K562 (cell line): ENCODE results near the gene PPAN. TPM values are rescaled to one million over a fixed set of nuclear protein-coding genes. Genes with fewer than 3 reads are reported as not detected.

Experiments used
- ATAC-seq: fragments of 200-7000 bp; cut with Tn5 transposase; 3 replicates; pipeline ENCODE4 v1.9.1; 2020; ENCODE audit warnings: moderate library complexity
- BruUV-seq: library from RNA; stranded (reverse); fragments of 400-500 nt; replicated peaks from 2 replicates; lab custom pipeline; 2021; lab: Mats Ljungman, UMichigan
- CTCF ChIA-PET: fragments of 300-600 bp; formaldehyde crosslinking; extraction: SDS; loops from one replicate; lab custom pipeline; 2021; ENCODE audit warnings: low intra/inter-chr PET ratio; lab: Yijun Ruan, JAX
- POLR2A ChIA-PET: fragments of 300-600, 350-650 bp; sonication (Branson Sonifier 250); formaldehyde crosslinking; extraction: SDS; loops from one replicate; lab custom pipeline; 2021; ENCODE audit warnings: antibody characterized with exemption, inconsistent platforms; lab: Yijun Ruan, JAX
- DNase-seq, 4 experiments: peaks; one replicate each; pipeline versions ENCODE4 v3.0.0 to v3.0.0-alpha.2; 2011 to 2018; ENCODE audit warnings: low spot score in 3 of 4, mixed read lengths in 3 of 4; ENCODE audit errors: extremely low read depth in 1 of 4
- FAIRE-seq: peaks from 2 replicates; lab custom pipeline; 2011; peaks lifted over from hg19 to GRCh38; lab: Jason Lieb, UNC
- H2AFZ ChIP-seq: 2 replicates; pipeline ENCODE4 v1.6.0; 2011; ENCODE audit warnings: low read depth, low read length, control low read depth, inconsistent platforms
- H3K27ac ChIP-seq: fragments of 200-600 bp; 3 replicates; pipeline ENCODE4 v1.8.0; 2011; ENCODE audit warnings: low read depth, mild to moderate bottlenecking, control low read depth, inconsistent platforms, low read length, moderate library complexity, mixed read lengths; ENCODE audit errors: extremely low read depth
- H3K27me3 ChIP-seq, 2 experiments: fragments of 300-600 bp in 1 of 2; 2 replicates in 1 of 2; 3 replicates in 1 of 2; pipeline versions ENCODE4 v1.6.0 to v1.8.0; 2011; ENCODE audit warnings: inconsistent platforms in 2 of 2, low read length in 2 of 2, mild to moderate bottlenecking in 1 of 2, mixed read lengths in 1 of 2, moderate library complexity in 1 of 2; ENCODE audit not compliant: control insufficient read depth in 2 of 2, insufficient read depth in 2 of 2
- H3K36me3 ChIP-seq: fragments of 300-600 bp; 3 replicates; pipeline ENCODE4 v1.8.0; 2011; ENCODE audit warnings: mild to moderate bottlenecking, low read length, inconsistent platforms; ENCODE audit not compliant: control insufficient read depth, insufficient read depth
- H3K4me1 ChIP-seq, 2 experiments: fragments of 200-600 bp in 1 of 2; replicated peaks in 1 of 2; 2 replicates in 1 of 2; 3 replicates in 1 of 2; pipeline versions ENCODE4 v1.5.1 to v1.8.0; 2011; ENCODE audit warnings: inconsistent platforms in 2 of 2, low read length in 2 of 2, mild to moderate bottlenecking in 1 of 2, mixed read lengths in 1 of 2, moderate library complexity in 1 of 2; ENCODE audit not compliant: control insufficient read depth in 2 of 2, insufficient read depth in 2 of 2
- H3K4me2 ChIP-seq: 2 replicates; pipeline ENCODE4 v1.6.1; 2011; ENCODE audit warnings: low read length, control low read depth, inconsistent platforms, mixed read lengths; ENCODE audit not compliant: insufficient read depth
- H3K4me3 ChIP-seq: fragments of 200-600 bp; sonication (generic), shearing (Covaris generic); 2 replicates; pipeline ENCODE4 v1.5.1; 2016; ENCODE audit warnings: control low read depth, inconsistent platforms
- H3K79me2 ChIP-seq: fragments of 200-600 bp; 3 replicates; pipeline ENCODE4 v1.8.0; 2011; ENCODE audit warnings: low read length, inconsistent platforms; ENCODE audit not compliant: control insufficient read depth, insufficient read depth
- H3K9ac ChIP-seq, 2 experiments: 2 replicates each; pipeline versions ENCODE4 v1.6.0 to v1.6.1; 2011; ENCODE audit warnings: low read depth in 2 of 2, low read length in 2 of 2, control low read depth in 1 of 2, inconsistent platforms in 1 of 2, mild to moderate bottlenecking in 1 of 2, mixed read lengths in 1 of 2; ENCODE audit not compliant: insufficient read depth in 1 of 2
- H3K9me1 ChIP-seq: one replicate; pipeline ENCODE4 v1.6.0; 2011; ENCODE audit warnings: inconsistent platforms, mild to moderate bottlenecking, low read length, moderate library complexity; ENCODE audit not compliant: control insufficient read depth, insufficient read depth
- H3K9me3 ChIP-seq: replicated peaks from 2 replicates; pipeline ENCODE4 v1.5.1; 2011; ENCODE audit warnings: low read depth, low read length, inconsistent platforms; ENCODE audit not compliant: control insufficient read depth, insufficient read depth
- H4K20me1 ChIP-seq: replicated peaks from 2 replicates; pipeline ENCODE4 v1.6.1; 2011; ENCODE audit warnings: low read length, inconsistent platforms, mixed read lengths; ENCODE audit not compliant: control insufficient read depth, insufficient read depth
- BRF1 ChIP-seq: IDR thresholded peaks from 3 replicates; pipeline ENCODE4 v1.6.1; 2011; ENCODE audit warnings: borderline replicate concordance, mild to moderate bottlenecking; ENCODE audit not compliant: insufficient read length; ENCODE audit errors: extremely low read depth
- CBX5 ChIP-seq: IDR thresholded peaks from 2 replicates; pipeline ENCODE4 v1.6.1; 2014; ENCODE audit warnings: low read depth, borderline replicate concordance
- CEBPG ChIP-seq, 3 experiments: fragments of 200-800 bp in 1 of 3; sonication (Bioruptor generic) in 1 of 3; sonication (generic) in 1 of 3; formaldehyde crosslinking in 1 of 3; IDR thresholded peaks in 2 of 3; conservative IDR thresholded peaks in 1 of 3; 2 replicates each; pipeline versions ENCODE4 v1.6.1 to v1.8.0; 2016 to 2022; ENCODE audit warnings: missing compliant biosample characterization in 2 of 3, missing genetic modification characterization in 2 of 3, mild to moderate bottlenecking in 1 of 3, missing genetic modification reagents in 1 of 3
- EP300 ChIP-seq: IDR thresholded peaks from 2 replicates; pipeline ENCODE4 v1.6.1; 2012; ENCODE audit warnings: low read length, improper control_type of control experiment
- FOXA1 ChIP-seq: fragments of 450-650 bp; IDR thresholded peaks from 2 replicates; pipeline ENCODE4 v1.6.1; 2016; ENCODE audit warnings: mild to moderate bottlenecking, borderline replicate concordance
- HOXB6 ChIP-seq: fragments of 250-450 bp; sonication (Bioruptor Pico); IDR thresholded peaks from 2 replicates; pipeline ENCODE4 v1.5.1; 2022; ENCODE audit warnings: mild to moderate bottlenecking, borderline replicate concordance
- NR2C1 ChIP-seq, 2 experiments: fragments of 450-650 bp; IDR thresholded peaks; 2 replicates each; pipeline ENCODE4 v1.6.1; 2017; ENCODE audit warnings: mild to moderate bottlenecking in 2 of 2, antibody characterized with exemption in 1 of 2, inconsistent platforms in 1 of 2, missing compliant biosample characterization in 1 of 2, missing genetic modification characterization in 1 of 2
- SMAD1 ChIP-seq: fragments of 150-350 bp; IDR thresholded peaks from 2 replicates; pipeline ENCODE4 v1.6.1; 2014; ENCODE audit warnings: low read length, low read depth; ENCODE audit not compliant: partially characterized antibody
- WGBS: fragments of 100-300 bp; shearing (Covaris generic); methylation state at CpG from one replicate; pipeline ENCODE4 v1.1.6; 2016; ENCODE audit warnings: low coverage, mixed read lengths; ENCODE audit not compliant: insufficient coverage; ENCODE audit errors: missing lambda C conversion rate; 5-methylcytosine and 5-hydroxymethylcytosine counted together
- in situ Hi-C: fragments of 300-500 bp; cut with MboI; formaldehyde crosslinking; loops from 4 replicates; pipeline ENCODE4 v1.15.0; 2018; ENCODE audit warnings: inconsistent platforms, mixed read lengths
- intact Hi-C: fragments of 100-400 bp; cut with micrococcal nuclease; formaldehyde crosslinking; loops from 2 replicates; pipeline ENCODE4 v1.14.2; 2022
- polyA plus RNA-seq, 8 experiments: library from polyadenylated mRNA; depleted of rRNA in 4 of 8; stranded (reverse) in 5 of 8; unstranded in 3 of 8; fragments of >200 nt; fragmentation: Nextera tagmentation in 2 of 8; fragmentation: Illumina TruSeq in 1 of 8; extraction: Ambion mirVana in 2 of 8; extraction: Trizol in 1 of 8; gene quantifications; 2 replicates each; pipeline versions ENCODE4 v1.2.1 to v1.2.3, GENCODE V29; 2011 to 2014; ENCODE audit warnings: inconsistent platforms in 1 of 8, missing spikeins in 1 of 8
- total RNA-seq, 7 experiments: library from RNA; depleted of rRNA in 6 of 7; stranded (reverse); fragments of >200 nt in 6 of 7; fragmentation: Illumina TruSeq in 2 of 7; extraction: Trizol in 2 of 7; gene quantifications; 2 replicates each; pipeline versions ENCODE4 v1.2.1 to v1.2.3, GENCODE V29; 2011 to 2021; ENCODE audit warnings: low replicate concordance in 1 of 7
- TF ChIP-seq, protein P1 (sequence below): conservative IDR thresholded peaks from 2 replicates; pipeline ENCODE4 v1.6.1; 2011; ENCODE audit warnings: low read depth, mild to moderate bottlenecking, low read length; ENCODE audit not compliant: control insufficient read depth
- TF ChIP-seq, protein P2 (sequence below): fragments of 200-800 bp; sonication (Bioruptor generic); IDR thresholded peaks from 2 replicates; pipeline ENCODE4 v1.6.1; 2017; ENCODE audit warnings: missing genetic modification characterization, missing compliant biosample characterization
- TF ChIP-seq, protein P3 (sequence below): fragments of 250-450 bp; sonication (Bioruptor Pico); IDR thresholded peaks from 2 replicates; pipeline ENCODE4 v1.4.0; 2020; ENCODE audit warnings: mild to moderate bottlenecking, moderate library complexity, borderline replicate concordance
- TF ChIP-seq, protein P4 (sequence below): fragments of 250-450 bp; sonication (Bioruptor Pico); IDR thresholded peaks from 2 replicates; pipeline ENCODE4 v1.8.0; 2021; ENCODE audit warnings: mild to moderate bottlenecking, moderate library complexity

The PPAN gene
- total and polyA plus RNA-seq, 9 of the 15 experiments (the other 6 are each of a cell fraction or from before 2014, with no cell fraction given): 2.2 to 129 (median 59.1) TPM

DNA sequence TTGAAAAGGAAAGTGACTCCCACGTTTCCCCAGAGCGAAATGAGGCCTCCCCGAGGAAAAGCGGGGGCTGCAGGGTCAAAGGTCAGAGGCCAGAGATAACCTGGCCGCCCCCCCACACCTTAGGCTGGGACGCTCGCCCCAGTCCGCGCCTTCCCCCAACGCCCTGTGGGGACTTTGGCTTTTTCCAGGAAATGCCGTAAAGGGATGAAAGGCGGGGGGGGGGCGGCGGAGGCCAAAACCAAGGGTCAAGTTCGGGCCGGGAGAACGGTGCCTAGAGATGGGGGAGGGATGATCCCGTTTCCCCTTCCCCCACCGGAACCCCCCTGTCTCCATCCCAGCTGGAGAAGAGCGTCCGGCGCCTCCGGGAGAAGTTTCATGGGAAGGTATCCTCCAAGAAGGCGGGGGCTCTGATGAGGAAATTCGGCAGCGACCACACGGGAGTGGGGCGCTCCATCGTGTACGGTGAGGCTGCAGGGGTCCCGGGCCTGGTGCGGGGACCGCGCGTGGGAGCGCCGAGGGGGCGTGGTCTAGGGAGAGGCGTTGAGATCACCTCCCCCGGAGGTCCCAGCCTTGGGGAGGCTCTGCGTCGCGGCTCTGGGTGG, 19.5 kb upstream of the PPAN start:
- Histone ChIP-seq H3K36me3 (no peaks in the 10 kb centered on the region; the same call in 2 of the 3 replicates), H3K79me2 (peaks cover 3% of the 10 kb centered on the region; the same call in 1 of the 3 replicates), H3K9me1 (no peaks in the 10 kb centered on the region), H3K27me3 (no peaks in the 10 kb centered on the region; a peak in 2 of 5 replicates), H3K9ac (peak overlapping the region; percentile 67 to 92), H3K27ac (peak overlapping the region; percentile 69; the same call in 2 of the 3 replicates), H3K4me2 (peak overlapping the region; percentile 63), H3K4me3 (peak overlapping the region; percentile 79), H4K20me1 (peaks cover 3% of the 10 kb centered on the region; the same call in 1 of the 2 replicates), H3K9me3 (no peaks in the 10 kb centered on the region), H3K4me1 (peaks cover 1 to 28% of the 10 kb centered on the region in 2 experiments; a peak in 4 of 5 replicates), H2AFZ (peak overlapping the region; percentile 90)
- in situ Hi-C loops (no loop called here), intact Hi-C loops (loop anchor here (2.0 kb wide), 1 partner anchor 246 kb away; the partner anchor contains the start of gene RAVER1)
- peak; percentile 43 to 73 (median 66) for DNase-seq
- ATAC-seq: peak; percentile 54
- ChIA-PET CTCF (no interaction called here), POLR2A (no interaction called here)
- 7% methylated on average over 36 of the region's 43 CpGs for WGBS
- BruUV-seq: no TSS peak
- FAIRE-seq: no peak
- TF ChIP-seq FOXA1 (no peak), BRF1 (no peak), NR2C1 (IDR thresholded peaks at IDR 0.05) (peak; percentile 97), NR2C1 (tag; IDR thresholded peaks at IDR 0.05) (peak; percentile 99), CBX5 (no peak), CEBPG (CRISPR knock-in tag; IDR thresholded peaks at IDR 0.05) (no peak), CEBPG (tag; conservative IDR thresholded peaks at IDR 0.05 in 1 of 2, IDR thresholded peaks at IDR 0.05 in 1 of 2) (no peak), HOXB6 (CRISPR knock-in tag) (no peak), EP300 (no peak), SMAD1 (no peak)
- TF ChIP-seq, protein P1, sequence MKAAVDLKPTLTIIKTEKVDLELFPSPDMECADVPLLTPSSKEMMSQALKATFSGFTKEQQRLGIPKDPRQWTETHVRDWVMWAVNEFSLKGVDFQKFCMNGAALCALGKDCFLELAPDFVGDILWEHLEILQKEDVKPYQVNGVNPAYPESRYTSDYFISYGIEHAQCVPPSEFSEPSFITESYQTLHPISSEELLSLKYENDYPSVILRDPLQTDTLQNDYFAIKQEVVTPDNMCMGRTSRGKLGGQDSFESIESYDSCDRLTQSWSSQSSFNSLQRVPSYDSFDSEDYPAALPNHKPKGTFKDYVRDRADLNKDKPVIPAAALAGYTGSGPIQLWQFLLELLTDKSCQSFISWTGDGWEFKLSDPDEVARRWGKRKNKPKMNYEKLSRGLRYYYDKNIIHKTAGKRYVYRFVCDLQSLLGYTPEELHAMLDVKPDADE: no peak
- TF ChIP-seq, protein P2, sequence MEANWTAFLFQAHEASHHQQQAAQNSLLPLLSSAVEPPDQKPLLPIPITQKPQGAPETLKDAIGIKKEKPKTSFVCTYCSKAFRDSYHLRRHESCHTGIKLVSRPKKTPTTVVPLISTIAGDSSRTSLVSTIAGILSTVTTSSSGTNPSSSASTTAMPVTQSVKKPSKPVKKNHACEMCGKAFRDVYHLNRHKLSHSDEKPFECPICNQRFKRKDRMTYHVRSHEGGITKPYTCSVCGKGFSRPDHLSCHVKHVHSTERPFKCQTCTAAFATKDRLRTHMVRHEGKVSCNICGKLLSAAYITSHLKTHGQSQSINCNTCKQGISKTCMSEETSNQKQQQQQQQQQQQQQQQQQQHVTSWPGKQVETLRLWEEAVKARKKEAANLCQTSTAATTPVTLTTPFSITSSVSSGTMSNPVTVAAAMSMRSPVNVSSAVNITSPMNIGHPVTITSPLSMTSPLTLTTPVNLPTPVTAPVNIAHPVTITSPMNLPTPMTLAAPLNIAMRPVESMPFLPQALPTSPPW: peak; percentile 69
- TF ChIP-seq, protein P3, sequence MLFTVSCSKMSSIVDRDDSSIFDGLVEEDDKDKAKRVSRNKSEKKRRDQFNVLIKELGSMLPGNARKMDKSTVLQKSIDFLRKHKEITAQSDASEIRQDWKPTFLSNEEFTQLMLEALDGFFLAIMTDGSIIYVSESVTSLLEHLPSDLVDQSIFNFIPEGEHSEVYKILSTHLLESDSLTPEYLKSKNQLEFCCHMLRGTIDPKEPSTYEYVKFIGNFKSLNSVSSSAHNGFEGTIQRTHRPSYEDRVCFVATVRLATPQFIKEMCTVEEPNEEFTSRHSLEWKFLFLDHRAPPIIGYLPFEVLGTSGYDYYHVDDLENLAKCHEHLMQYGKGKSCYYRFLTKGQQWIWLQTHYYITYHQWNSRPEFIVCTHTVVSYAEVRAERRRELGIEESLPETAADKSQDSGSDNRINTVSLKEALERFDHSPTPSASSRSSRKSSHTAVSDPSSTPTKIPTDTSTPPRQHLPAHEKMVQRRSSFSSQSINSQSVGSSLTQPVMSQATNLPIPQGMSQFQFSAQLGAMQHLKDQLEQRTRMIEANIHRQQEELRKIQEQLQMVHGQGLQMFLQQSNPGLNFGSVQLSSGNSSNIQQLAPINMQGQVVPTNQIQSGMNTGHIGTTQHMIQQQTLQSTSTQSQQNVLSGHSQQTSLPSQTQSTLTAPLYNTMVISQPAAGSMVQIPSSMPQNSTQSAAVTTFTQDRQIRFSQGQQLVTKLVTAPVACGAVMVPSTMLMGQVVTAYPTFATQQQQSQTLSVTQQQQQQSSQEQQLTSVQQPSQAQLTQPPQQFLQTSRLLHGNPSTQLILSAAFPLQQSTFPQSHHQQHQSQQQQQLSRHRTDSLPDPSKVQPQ: no peak
- TF ChIP-seq, protein P4, sequence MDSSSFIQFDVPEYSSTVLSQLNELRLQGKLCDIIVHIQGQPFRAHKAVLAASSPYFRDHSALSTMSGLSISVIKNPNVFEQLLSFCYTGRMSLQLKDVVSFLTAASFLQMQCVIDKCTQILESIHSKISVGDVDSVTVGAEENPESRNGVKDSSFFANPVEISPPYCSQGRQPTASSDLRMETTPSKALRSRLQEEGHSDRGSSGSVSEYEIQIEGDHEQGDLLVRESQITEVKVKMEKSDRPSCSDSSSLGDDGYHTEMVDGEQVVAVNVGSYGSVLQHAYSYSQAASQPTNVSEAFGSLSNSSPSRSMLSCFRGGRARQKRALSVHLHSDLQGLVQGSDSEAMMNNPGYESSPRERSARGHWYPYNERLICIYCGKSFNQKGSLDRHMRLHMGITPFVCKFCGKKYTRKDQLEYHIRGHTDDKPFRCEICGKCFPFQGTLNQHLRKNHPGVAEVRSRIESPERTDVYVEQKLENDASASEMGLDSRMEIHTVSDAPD (CRISPR knock-in tag): no peak
